Activated CD8-positive, alpha-beta memory T cell treated with anti-CD3 and anti-CD28 coated beads for 24 hours (primary cell): ENCODE data around the gene WDR5.
"Not testable (repeated sequence)": the region's sequence is repeated elsewhere in the genome, so short reads cannot be mapped to it uniquely, and the experiment has no call there.

Source experiments
- DNase-seq: peaks from one replicate; pipeline ENCODE4 v3.0.0-alpha.2; 2020

WDR5 gene

GRCh38 chr9:134135343-134136117 lies at the start of gene WDR5:
WDR5 (plus strand) TSS chr9:134136082; CDS start chr9:134139878, 3,796 bp downstream.
- DNase-seq = peak; percentile 95

- no peak for DNase-seq
Measured at GRCh38 chr9:134088063-134088725, 47.7 kb upstream of the WDR5 start.

- DNase-seq = no peak
Measured at GRCh38 chr9:134089972-134090371, 45.9 kb upstream of the WDR5 start.

GRCh38 chr9:134099123-134099761 lies 36.6 kb upstream of the WDR5 start:
- DNase-seq = peak; percentile 76

GRCh38 chr9:134100040-134100439 lies 35.8 kb upstream of the WDR5 start:
- DNase-seq = no peak

GRCh38 chr9:134101133-134101532 lies 34.7 kb upstream of the WDR5 start:
- DNase-seq = not testable (repeated sequence)

- no peak for DNase-seq
Measured at GRCh38 chr9:134101623-134102149, 34.2 kb upstream of the WDR5 start.

- no peak for DNase-seq
Measured at GRCh38 chr9:134103391-134103998, 32.4 kb upstream of the WDR5 start.

- DNase-seq = no peak
Measured at GRCh38 chr9:134111064-134111463, 24.8 kb upstream of the WDR5 start.

- DNase-seq = no peak
Measured at GRCh38 chr9:134112561-134112960, 23.3 kb upstream of the WDR5 start.

GRCh38 chr9:134118972-134119371 lies 16.9 kb upstream of the WDR5 start:
- DNase-seq = not testable (repeated sequence)

- no peak for DNase-seq
Measured at GRCh38 chr9:134123764-134124128, 12.1 kb upstream of the WDR5 start.

GRCh38 chr9:134125413-134126095 lies 10.3 kb upstream of the WDR5 start:
- no peak for DNase-seq

GRCh38 chr9:134126373-134126772 lies 9.5 kb upstream of the WDR5 start:
- DNase-seq = no peak

GRCh38 chr9:134127065-134127580 lies 8.8 kb upstream of the WDR5 start:
- DNase-seq = no peak

- no peak for DNase-seq
Measured at GRCh38 chr9:134127616-134128015, 8.3 kb upstream of the WDR5 start.

- DNase-seq = no peak
Measured at GRCh38 chr9:134128727-134129679, 6.9 kb upstream of the WDR5 start.

GRCh38 chr9:134130503-134131375 lies 5.1 kb upstream of the WDR5 start:
- no peak for DNase-seq

GRCh38 chr9:134131471-134132207 lies 4.2 kb upstream of the WDR5 start:
- DNase-seq = no peak
